Right forelimb (tissue), 1 donor: ENCODE data around the gene MTPN.

Source experiments
- DNase-seq: peaks from one replicate; pipeline ENCODE4 v3.0.0-alpha.2; 2018

The MTPN gene

DNA sequence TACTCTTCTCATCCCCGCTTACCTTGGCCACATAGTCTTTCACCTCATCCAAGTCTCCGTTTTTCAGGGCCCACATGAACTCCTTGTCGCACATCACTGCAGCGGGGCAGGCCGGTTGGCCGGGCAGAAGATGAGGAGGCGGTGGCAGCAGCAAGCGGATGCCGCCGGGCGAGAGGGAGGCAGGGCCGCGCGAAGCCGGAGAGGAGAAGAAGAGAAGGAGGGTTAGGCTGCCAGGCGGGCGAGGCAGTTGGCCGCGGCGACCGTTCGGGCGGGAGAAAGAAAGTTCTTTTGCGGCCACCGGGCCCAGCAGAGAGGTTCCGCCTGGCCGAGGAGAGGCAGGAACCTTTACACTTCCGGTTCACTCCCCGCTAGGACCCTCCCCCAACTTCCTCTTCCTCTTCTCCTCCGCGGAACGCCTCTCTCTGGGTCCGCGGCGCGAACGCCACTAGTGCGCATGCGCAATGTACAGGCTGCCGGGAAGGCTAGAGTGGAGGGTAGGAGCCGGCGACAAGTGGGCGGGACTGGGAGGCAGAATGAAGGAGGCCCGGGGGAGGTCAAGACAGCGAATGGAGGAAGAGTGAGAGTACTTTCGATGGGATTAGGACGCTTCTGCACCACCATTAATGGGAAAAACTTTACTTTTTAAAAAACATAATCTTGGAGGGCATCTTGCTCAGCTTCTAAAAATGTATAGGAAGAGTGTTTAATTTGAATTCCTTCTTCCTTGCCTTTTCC lies at the start of gene MTPN:
MTPN (minus strand) TSS at position 353 of the 735 bp plus-strand sequence; CDS start at position 94, 259 bp downstream.
- peak; percentile 97 for DNase-seq

- DNase-seq = no peak
Measured at GRCh38 chr7:136026209-136026608, 49.0 kb upstream of the MTPN start.

DNA sequence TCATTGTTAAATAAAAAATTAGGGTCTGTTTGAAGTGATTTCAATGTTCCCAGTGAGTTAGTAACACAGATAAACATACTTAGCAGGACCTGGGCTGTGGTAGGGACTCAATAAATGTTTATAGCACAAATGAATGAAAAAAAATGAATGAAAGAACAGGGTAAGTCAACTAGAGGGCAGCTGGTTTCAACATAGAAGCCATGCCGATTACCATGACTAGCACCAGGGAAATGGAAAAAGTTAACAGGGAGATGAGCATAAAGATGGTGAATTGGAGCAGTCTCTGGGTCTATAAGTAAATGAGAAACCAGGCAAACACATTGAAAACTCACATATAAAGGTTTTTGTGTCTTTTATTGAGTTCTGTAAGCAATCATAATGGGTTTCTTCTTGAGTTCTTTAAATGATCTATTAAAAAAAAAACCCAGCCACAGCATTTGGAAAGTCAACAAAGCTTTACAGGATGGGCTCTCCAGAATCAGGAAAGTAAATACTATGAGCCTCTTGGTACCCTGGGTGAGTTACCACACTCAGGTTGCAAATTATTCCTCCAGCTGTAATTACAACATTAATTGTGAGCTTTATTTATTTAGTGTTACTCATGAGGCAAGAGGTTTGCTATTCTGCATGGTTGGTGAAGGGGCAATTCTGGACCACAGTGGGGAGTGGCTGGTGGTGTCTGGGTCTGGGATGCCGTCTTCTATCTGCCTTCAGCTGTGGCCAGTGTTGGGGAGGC lies 46.1 kb upstream of the MTPN start:
- no peak for DNase-seq

- no peak for DNase-seq
Measured at GRCh38 chr7:136020556-136020955, 43.4 kb upstream of the MTPN start.

- no peak for DNase-seq
Measured at GRCh38 chr7:136018104-136018503, 40.9 kb upstream of the MTPN start.

DNA sequence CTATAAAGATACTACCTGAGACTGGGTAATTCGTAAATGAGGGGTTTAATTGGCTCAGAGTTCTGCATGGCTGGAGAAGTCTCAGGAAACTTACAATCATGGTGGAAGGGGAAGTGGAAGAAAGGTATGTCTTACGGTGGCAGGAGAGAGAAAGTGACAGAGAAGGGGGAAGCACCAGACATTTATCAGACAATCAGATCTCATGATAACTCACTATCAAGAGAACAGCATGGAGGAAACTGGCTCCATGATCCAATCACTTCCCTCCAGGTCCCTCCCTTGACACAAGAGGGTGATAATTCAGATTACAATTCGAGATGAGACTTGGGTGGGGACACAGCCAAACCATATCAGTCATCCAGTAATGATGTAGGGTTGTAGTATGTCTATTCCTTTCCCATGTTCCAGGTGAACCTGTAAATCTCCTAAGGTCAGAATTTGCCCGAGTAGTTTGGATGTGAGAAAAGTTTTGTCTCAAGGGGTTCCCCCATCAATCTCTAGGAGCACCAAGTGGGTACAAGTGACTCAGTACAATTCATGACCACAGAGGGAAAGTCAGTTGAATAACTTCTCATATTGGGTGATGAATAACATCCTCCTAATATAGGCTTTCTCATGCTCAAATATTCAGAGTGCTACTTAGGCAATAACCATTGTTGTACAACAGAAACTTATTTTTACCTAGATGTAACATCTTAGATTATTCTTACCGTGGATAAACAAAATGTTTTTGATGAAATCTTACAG lies 39.7 kb upstream of the MTPN start:
- no peak for DNase-seq

- DNase-seq = no peak
Measured at GRCh38 chr7:136015638-136016037, 38.5 kb upstream of the MTPN start.

DNA sequence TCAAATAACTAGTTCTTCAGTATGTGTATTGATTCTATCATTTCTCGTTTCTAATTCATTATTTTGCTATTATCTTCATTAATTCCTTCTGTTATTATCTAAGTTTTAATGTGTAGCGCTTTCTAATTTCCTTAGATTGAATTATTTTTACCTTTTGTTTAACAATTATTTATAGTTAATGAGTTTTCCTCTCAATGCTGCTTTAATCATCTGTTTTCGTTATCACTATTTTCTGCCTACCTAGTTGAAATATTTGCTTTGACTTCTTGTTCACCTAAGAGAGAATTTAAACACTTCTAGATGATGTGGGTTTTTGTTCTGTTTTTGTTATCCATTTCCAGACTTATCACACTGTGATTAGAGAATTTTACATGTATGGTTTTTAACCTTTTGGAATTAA lies 37.5 kb upstream of the MTPN start:
- no peak for DNase-seq

GRCh38 chr7:136012238-136012637 lies 35.1 kb upstream of the MTPN start:
- DNase-seq = no peak

DNA sequence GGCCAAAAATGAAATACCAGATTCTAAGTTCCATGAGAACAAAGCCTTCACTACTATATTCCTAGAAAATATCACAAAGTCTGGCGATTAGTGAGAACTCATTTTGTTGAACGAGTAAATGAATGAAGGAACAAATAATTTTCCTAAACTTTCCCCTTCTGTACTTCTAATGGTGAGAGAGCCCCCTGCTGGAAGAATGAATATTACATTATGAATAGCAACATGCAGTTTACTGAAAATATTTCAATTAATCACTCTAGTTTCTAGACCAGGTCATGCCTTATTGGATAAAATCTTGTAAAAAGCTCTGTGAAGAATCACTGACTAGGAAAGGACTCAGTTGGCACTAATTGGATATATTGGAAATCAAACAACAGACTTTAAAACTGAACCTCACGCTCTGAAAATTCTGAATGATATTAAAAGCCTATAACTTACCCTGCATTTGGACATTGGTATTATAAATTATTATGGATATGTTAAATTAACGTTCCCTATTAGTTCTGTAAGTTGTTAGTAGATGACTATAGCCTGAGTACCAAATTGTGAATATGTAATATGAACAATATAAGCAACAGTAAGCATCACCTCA lies 32.4 kb upstream of the MTPN start:
- DNase-seq = no peak

DNA sequence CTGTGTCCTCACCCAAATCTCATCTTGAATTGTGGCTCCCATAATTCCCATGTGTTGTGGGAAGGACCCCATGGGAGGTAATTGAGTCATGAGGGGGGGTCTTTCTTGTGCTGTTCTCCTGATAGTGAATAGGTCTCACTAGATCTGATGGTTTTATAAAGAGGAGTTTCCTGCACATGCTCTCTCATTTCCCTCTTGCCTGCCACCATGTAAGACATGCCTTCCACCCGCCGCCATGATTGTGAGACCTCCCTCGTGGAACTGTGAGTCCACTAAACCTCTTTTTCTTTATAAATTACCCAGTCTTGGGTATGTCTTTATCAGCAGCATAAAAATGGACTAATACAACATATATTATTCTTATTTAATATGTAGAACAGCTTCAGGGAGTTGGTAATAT lies 29.0 kb upstream of the MTPN start:
- DNase-seq = no peak

GRCh38 chr7:136004083-136004482 lies 26.9 kb upstream of the MTPN start:
- no peak for DNase-seq

- DNase-seq = no peak
Measured at GRCh38 chr7:136002802-136003201, 25.6 kb upstream of the MTPN start.

GRCh38 chr7:136000288-136000913 lies 23.2 kb upstream of the MTPN start:
- DNase-seq = no peak

- no peak for DNase-seq
Measured at GRCh38 chr7:135998081-135998480, 20.9 kb upstream of the MTPN start.

GRCh38 chr7:135995748-135996147 lies 18.6 kb upstream of the MTPN start:
- DNase-seq = no peak

GRCh38 chr7:135994466-135995205 lies 17.5 kb upstream of the MTPN start:
- no peak for DNase-seq

DNA sequence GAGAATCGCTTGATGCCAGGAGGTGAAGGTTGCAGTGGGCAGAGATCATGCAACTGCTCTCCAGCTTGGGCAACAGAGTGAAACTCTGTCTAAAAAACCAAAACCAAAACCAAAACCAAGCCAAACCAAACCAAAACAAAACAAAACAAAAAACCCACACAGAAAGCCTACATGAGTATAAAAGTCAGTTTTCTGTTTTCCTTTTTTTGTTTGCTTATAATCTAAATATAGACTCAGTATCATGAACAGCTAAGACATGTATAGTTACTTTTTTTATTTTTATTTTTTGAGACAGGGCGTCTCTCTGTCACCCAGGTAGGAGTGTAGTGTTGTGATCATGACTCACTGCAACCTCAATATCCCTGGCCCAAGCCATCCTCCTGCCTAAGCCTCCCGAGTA lies 16.8 kb upstream of the MTPN start:
- DNase-seq = no peak

DNA sequence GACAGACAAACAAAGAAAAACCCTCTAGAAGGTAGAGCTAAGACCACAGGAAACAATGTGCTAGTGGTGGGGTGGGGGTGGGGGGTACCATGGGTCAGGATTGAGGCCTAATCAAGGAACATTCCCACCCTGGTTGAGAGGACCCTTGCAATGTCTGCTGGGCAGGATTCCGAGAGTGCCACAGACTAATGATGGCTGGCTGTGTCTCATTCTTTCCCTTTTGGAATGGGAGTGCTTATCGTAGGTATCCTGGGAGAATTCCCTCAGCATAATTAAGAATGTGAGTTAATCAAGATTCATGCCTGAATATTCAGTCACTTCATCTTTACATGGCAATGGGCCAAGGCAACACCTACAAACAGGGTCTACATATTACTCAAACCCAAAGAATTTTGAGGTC lies 14.7 kb upstream of the MTPN start:
- DNase-seq = no peak

DNA sequence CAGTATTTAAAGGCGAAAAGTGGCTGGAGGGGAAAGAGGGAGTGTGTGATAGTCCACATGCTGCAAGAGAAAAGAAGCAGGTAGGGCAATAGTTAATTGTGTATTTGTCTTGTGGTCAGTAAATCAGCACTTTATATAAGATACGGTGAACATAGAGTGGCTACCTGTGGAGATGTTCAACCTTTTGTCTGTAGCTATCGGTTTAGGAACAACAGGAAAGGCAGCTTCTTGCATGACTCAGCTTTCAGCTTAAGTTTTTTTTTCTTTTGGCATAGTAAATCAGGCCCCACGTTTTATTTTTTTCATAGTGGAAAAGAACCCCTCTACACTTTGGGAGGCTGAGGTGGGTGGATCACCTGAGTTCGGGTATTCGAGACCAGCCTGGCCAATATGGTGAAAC lies 14.2 kb upstream of the MTPN start:
- no peak for DNase-seq

GRCh38 chr7:135990258-135990657 lies 13.1 kb upstream of the MTPN start:
- no peak for DNase-seq

DNA sequence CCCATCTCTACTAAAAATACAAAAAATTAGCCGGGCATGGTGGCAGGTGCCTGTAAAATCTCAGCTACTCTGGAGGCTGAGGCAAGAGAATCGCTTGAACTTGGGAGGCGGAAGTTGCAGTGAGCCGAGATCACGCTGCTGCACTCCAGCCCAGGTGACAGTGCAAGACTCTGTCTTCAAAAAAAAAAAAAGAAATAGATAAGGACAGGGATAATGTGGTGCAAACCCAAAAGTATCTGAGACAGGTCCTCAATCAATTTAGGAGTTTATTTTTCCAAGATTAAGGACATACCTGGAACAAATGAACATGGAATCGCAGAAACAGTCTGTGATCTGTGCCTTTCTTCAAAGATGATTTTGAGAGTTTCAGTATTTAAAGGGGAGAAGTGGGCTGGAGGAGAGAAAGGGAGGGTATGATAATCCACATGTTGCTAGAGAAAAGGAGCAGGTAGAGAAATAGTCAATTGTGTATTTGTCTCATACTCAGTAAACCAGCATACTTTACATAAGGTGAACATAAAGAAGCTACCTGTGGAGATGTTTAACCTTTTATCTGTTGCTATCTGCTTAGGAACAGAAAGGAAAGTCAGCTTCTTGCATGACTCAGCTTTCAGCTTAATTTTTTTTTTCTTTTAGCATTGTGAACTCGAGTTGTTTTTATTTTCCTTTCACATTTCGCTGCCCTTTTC lies 4.9 kb upstream of the MTPN start:
- DNase-seq = no peak
